Bronchial epithelial cell (primary cell): Measurements from ENCODE around the gene HFE. TPM values are rescaled to one million over a fixed set of nuclear protein-coding genes. Genes with fewer than 3 reads are reported as not detected.
"Not testable (repeated sequence)": the region's sequence is repeated elsewhere in the genome, so short reads cannot be mapped to it uniquely, and the experiment has no call there.

Source experiments
- DNase-seq: peaks from one replicate; pipeline ENCODE4 v3.0.0-alpha.2; 2010; ENCODE audit warnings: low read depth
- FAIRE-seq: peaks from 2 replicates; lab custom pipeline; 2011; peaks lifted over from hg19 to GRCh38; lab: Jason Lieb, UNC
- H3K27me3 ChIP-seq: 2 replicates; pipeline ENCODE4 v1.5.1; 2011; ENCODE audit warnings: low read length; ENCODE audit not compliant: control insufficient read depth, insufficient read depth
- H3K36me3 ChIP-seq: 2 replicates; pipeline ENCODE4 v1.5.1; 2011; ENCODE audit warnings: low read length; ENCODE audit not compliant: control insufficient read depth, insufficient read depth
- H3K4me3 ChIP-seq: 2 replicates; pipeline ENCODE4 v1.5.1; 2011; ENCODE audit warnings: mild to moderate bottlenecking, low read depth, low read length, control low read depth
- total RNA-seq: library from RNA; depleted of rRNA; stranded (reverse); fragments of >200 nt; gene quantifications from 2 replicates; pipeline ENCODE4 v1.2.1, GENCODE V29; 2014
- TF ChIP-seq, protein P1 (sequence below): IDR thresholded peaks from 2 replicates; pipeline ENCODE4 v1.5.1; 2011; ENCODE audit warnings: mild to moderate bottlenecking, moderate library complexity, low read length, control low read depth, inconsistent platforms; ENCODE audit not compliant: insufficient read depth, severe bottlenecking

The HFE gene
- total RNA-seq, 1 donor from 2014 or later: 3.7 TPM

DNA sequence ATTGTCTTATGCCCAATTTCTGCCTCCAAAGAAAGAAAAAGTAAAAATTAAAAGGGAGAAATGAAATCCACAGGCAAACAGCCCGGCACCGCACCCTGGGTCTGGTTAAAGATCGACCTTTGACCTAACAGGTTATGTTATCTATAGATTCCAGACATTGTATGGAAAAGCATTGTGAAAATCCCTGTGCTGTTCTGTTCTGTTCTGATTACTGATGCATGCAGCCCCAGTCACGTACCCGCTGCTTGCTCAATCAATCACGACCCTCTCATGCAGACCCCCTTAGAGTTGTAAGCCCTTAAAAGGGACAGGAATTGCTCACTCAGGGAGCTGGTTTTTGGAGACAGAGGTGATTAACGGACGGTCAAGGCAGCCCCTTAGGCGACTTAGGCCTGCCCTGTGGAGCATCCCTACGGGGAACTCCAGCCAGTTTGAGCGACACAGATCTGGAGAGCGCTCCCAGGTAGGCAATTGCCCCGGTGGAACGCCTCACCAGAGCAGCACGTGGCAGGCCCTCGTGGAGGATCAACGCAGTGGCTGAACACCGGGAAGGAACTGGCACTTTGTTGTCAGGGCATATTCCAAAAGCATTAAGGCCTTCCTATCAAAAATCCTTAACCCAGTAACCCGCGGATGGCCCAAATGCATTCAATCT is 12.0 kb upstream of the HFE start:
- DNase-seq (no peak), FAIRE-seq (no peak)
- no peak overlapping the region for H3K4me3 ChIP-seq
- no peaks in the 10 kb centered on the region for H3K27me3 ChIP-seq
- TF ChIP-seq, protein P1, sequence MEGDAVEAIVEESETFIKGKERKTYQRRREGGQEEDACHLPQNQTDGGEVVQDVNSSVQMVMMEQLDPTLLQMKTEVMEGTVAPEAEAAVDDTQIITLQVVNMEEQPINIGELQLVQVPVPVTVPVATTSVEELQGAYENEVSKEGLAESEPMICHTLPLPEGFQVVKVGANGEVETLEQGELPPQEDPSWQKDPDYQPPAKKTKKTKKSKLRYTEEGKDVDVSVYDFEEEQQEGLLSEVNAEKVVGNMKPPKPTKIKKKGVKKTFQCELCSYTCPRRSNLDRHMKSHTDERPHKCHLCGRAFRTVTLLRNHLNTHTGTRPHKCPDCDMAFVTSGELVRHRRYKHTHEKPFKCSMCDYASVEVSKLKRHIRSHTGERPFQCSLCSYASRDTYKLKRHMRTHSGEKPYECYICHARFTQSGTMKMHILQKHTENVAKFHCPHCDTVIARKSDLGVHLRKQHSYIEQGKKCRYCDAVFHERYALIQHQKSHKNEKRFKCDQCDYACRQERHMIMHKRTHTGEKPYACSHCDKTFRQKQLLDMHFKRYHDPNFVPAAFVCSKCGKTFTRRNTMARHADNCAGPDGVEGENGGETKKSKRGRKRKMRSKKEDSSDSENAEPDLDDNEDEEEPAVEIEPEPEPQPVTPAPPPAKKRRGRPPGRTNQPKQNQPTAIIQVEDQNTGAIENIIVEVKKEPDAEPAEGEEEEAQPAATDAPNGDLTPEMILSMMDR: no peak
- H3K36me3 ChIP-seq: no peaks in the 10 kb centered on the region

DNA sequence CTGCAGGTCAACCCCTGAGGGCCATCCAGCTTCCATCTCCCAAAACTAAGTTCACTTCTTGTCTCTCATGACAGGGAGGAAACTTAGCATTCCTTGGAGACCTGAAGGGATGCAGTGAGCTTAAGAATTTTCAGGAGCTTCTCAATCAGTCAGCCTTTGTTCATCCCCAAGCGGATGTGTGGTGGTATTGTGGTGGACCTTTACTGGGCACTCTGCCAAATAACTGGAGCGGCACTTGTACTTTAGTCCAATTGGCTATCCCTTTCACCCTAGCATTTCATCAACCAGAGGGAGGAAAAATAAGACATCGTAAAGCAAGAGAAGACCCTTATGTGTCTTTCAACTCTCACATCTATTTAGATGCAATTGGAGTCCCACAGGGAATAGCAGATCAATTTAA is 9.2 kb upstream of the HFE start:
- FAIRE-seq, H3K36me3 ChIP-seq: not testable (repeated sequence)

DNA sequence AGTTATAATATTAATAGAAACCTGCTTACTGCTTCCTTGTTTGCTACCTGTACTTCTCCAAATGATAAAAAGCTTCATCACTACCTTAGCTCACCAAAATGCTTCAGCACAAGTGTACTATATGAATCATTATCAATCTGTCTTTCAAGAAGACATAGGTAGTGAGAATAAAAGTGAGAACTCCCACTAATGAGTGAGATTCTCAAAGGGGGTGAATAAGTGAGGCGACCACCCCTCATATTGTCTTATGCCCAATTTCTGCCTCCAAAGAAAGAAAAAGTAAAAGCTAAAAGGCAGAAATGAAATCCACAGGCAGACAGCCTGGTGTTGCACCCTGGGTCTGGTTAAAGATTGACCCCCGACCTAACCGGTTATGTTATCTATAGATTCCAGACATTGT is 6.1 kb upstream of the HFE start:
- not testable (repeated sequence) for H3K4me3 ChIP-seq, H3K36me3 ChIP-seq, FAIRE-seq, DNase-seq, H3K27me3 ChIP-seq

More for the DNA sequence above, 9.2 kb upstream of the HFE start:
- DNase-seq, H3K27me3 ChIP-seq, H3K4me3 ChIP-seq: not testable (repeated sequence)

DNA sequence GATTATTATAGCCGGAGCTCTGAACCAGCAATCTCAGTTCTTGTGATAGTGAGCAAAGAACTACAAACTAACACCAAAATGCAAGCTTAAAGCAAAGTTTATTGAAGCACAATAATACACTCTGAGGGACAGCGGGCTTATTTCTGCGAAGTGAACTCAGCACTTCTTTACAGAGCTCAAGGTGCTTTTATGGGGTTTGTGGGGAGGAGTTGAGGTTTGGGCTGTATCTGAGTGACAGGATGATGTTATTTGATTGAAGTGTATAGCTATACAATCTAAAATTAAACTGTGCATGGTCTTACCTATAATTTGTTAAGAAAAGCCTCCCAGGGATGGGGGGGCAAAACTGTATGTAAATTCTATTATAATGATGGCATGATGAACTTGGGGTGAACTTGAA is 1.0 kb upstream of the HFE start:
- DNase-seq (no peak), FAIRE-seq (no peak)
- TF ChIP-seq, protein P1: no peak
- no peaks in the 10 kb centered on the region for H3K27me3 ChIP-seq
- H3K36me3 ChIP-seq: no peaks in the 10 kb centered on the region
- no peak overlapping the region for H3K4me3 ChIP-seq

DNA sequence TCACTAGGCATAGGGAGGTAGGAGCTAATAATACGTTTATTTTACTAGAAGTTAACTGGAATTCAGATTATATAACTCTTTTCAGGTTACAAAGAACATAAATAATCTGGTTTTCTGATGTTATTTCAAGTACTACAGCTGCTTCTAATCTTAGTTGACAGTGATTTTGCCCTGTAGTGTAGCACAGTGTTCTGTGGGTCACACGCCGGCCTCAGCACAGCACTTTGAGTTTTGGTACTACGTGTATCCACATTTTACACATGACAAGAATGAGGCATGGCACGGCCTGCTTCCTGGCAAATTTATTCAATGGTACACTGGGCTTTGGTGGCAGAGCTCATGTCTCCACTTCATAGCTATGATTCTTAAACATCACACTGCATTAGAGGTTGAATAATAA is 1.1 kb downstream of the HFE start:
- Histone ChIP-seq H3K36me3 (no peaks in the 10 kb centered on the region), H3K4me3 (no peak overlapping the region), H3K27me3 (no peaks in the 10 kb centered on the region)
- FAIRE-seq (no peak), DNase-seq (peak; percentile 7)
- TF ChIP-seq, protein P1: no peak

DNA sequence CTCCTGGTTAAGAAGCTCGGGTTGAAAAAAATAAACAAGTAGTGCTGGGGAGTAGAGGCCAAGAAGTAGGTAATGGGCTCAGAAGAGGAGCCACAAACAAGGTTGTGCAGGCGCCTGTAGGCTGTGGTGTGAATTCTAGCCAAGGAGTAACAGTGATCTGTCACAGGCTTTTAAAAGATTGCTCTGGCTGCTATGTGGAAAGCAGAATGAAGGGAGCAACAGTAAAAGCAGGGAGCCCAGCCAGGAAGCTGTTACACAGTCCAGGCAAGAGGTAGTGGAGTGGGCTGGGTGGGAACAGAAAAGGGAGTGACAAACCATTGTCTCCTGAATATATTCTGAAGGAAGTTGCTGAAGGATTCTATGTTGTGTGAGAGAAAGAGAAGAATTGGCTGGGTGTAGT is 2.0 kb downstream of the HFE start:
- TF ChIP-seq, protein P1: no peak
- H3K36me3 ChIP-seq: no peaks in the 10 kb centered on the region
- H3K27me3 ChIP-seq: no peaks in the 10 kb centered on the region
- FAIRE-seq: no peak
- DNase-seq: no peak
- no peak overlapping the region for H3K4me3 ChIP-seq

DNA sequence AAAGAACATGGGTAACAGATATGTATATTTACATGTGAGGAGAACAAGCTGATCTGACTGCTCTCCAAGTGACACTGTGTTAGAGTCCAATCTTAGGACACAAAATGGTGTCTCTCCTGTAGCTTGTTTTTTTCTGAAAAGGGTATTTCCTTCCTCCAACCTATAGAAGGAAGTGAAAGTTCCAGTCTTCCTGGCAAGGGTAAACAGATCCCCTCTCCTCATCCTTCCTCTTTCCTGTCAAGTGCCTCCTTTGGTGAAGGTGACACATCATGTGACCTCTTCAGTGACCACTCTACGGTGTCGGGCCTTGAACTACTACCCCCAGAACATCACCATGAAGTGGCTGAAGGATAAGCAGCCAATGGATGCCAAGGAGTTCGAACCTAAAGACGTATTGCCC is 5.2 kb downstream of the HFE start:
- Histone ChIP-seq H3K36me3 (no peaks in the 10 kb centered on the region), H3K27me3 (no peaks in the 10 kb centered on the region), H3K4me3 (no peak overlapping the region)
- FAIRE-seq (no peak), DNase-seq (no peak)
- TF ChIP-seq, protein P1: no peak
